ENCODE data around the gene HLA-A. TPM values are rescaled to one million over a fixed set of nuclear protein-coding genes. Genes with fewer than 3 reads are reported as not detected.

Gene HLA-A
- 691 TPM for total RNA-seq

- peak within 1 kb of the TSS; percentile 50 to 62 for H3K4me3 ChIP-seq
- no peaks in the 10 kb centered on the region for H3K9me3 ChIP-seq
- H3K36me3 ChIP-seq: no peaks in the 10 kb centered on the region
- DNase-seq (ENCODE audit: extremely low spot score in 2 of 2): peak in 1 of 2 donors; percentile 99
- no peak for TF ChIP-seq CTCF (IDR thresholded peaks at IDR 0.05)
- peak; percentile 38 to 98 for TF ChIP-seq POLR2AphosphoS5 (IDR thresholded peaks at IDR 0.05; ENCODE audit: insufficient read depth in 1 of 2, low read depth in 1 of 2)
- TF ChIP-seq POLR2A (IDR thresholded peaks at IDR 0.05): peak in 1 of 2 donors; percentile 93
- intact Hi-C loops (cut with DNase I): no loop called here
- peaks cover 9% of the 10 kb centered on the region for H3K4me1 ChIP-seq
- H3K27ac ChIP-seq: peak within 1 kb of the TSS; percentile 84
- H3K27me3 ChIP-seq: no peaks in the 10 kb centered on the region
These were observed at the start of gene HLA-A for GRCh38 chr6:29942275-29943052. Gene HLA-A, plus strand, starts transcription at chr6:29942532. Its CDS starts 22 bp downstream, at chr6:29942554.

- Histone ChIP-seq H3K27me3 (no peaks in the 10 kb centered on the region), H3K27ac (no peak overlapping the region), H3K36me3 (no peaks in the 10 kb centered on the region), H3K4me3 (no peak overlapping the region), H3K9me3 (no peaks in the 10 kb centered on the region), H3K4me1 (no peaks in the 10 kb centered on the region)
- peak in 1 of 2 donors; percentile 20 for DNase-seq (ENCODE audit: extremely low spot score in 2 of 2)
- intact Hi-C loops (cut with DNase I): no loop called here
- no peak for TF ChIP-seq CTCF (IDR thresholded peaks at IDR 0.05)
- no peak for TF ChIP-seq POLR2A (IDR thresholded peaks at IDR 0.05)
- no peak for TF ChIP-seq POLR2AphosphoS5 (IDR thresholded peaks at IDR 0.05; ENCODE audit: insufficient read depth in 1 of 2, low read depth in 1 of 2)
These were observed 49.6 kb upstream of the HLA-A start for GRCh38 chr6:29892696-29893095.

- TF ChIP-seq CTCF (IDR thresholded peaks at IDR 0.05): no peak
- TF ChIP-seq POLR2A (IDR thresholded peaks at IDR 0.05): no peak
- TF ChIP-seq POLR2AphosphoS5 (IDR thresholded peaks at IDR 0.05; ENCODE audit: insufficient read depth in 1 of 2, low read depth in 1 of 2): no peak
- no peak overlapping the region for H3K27ac ChIP-seq
- no peak overlapping the region for H3K4me3 ChIP-seq
- DNase-seq (ENCODE audit: extremely low spot score in 2 of 2): no peak
- H3K36me3 ChIP-seq: no peaks in the 10 kb centered on the region
- H3K27me3 ChIP-seq: no peaks in the 10 kb centered on the region
- no peaks in the 10 kb centered on the region for H3K4me1 ChIP-seq
- no peaks in the 10 kb centered on the region for H3K9me3 ChIP-seq
- intact Hi-C loops (cut with DNase I): no loop called here
These were observed 43.1 kb upstream of the HLA-A start for GRCh38 chr6:29899281-29899680.

- Histone ChIP-seq H3K9me3 (no peaks in the 10 kb centered on the region), H3K4me1 (no peaks in the 10 kb centered on the region), H3K27me3 (no peaks in the 10 kb centered on the region), H3K4me3 (no peak overlapping the region), H3K27ac (no peak overlapping the region), H3K36me3 (no peaks in the 10 kb centered on the region)
- no peak for TF ChIP-seq CTCF (IDR thresholded peaks at IDR 0.05)
- no peak for TF ChIP-seq POLR2A (IDR thresholded peaks at IDR 0.05)
- no peak for TF ChIP-seq POLR2AphosphoS5 (IDR thresholded peaks at IDR 0.05; ENCODE audit: insufficient read depth in 1 of 2, low read depth in 1 of 2)
- peak in 1 of 2 donors; percentile 65 for DNase-seq (ENCODE audit: extremely low spot score in 2 of 2)
- intact Hi-C loops (cut with DNase I): no loop called here
These were observed 37.0 kb upstream of the HLA-A start for GRCh38 chr6:29905286-29905685.
